NCI-H2227 (cell line): ENCODE results near the gene USP28.
"Not testable (repeated sequence)": the region's sequence is repeated elsewhere in the genome, so short reads cannot be mapped to it uniquely, and the experiment has no call there.

Source experiments
- DNase-seq: peaks from one replicate; lab custom pipeline; 2025; ENCODE audit not compliant: unreplicated experiment; lab: John Stamatoyannopoulos, UW

Gene USP28

GRCh38 chr11:113875234-113876073 lies at the start of gene USP28:
TSS of gene USP28 (minus strand) at chr11:113875572. CDS start at chr11:113875501, 71 bp downstream.
- DNase-seq = peak; percentile 96

GRCh38 chr11:113923572-113923971 lies 48.2 kb upstream of the USP28 start:
- DNase-seq = no peak

GRCh38 chr11:113911491-113911890 lies 36.1 kb upstream of the USP28 start:
- DNase-seq = not testable (repeated sequence)

- DNase-seq = no peak
Measured at GRCh38 chr11:113908098-113908497, 32.7 kb upstream of the USP28 start.

- DNase-seq = no peak
Measured at GRCh38 chr11:113907681-113908080, 32.3 kb upstream of the USP28 start.

GRCh38 chr11:113907152-113907551 lies 31.8 kb upstream of the USP28 start:
- DNase-seq = no peak

GRCh38 chr11:113906516-113906915 lies 31.1 kb upstream of the USP28 start:
- no peak for DNase-seq

GRCh38 chr11:113906038-113906437 lies 30.7 kb upstream of the USP28 start:
- DNase-seq = no peak

- no peak for DNase-seq
Measured at GRCh38 chr11:113904379-113905101, 29.2 kb upstream of the USP28 start, which contains the start of gene HTR3B. TSS of gene HTR3B (plus strand) at chr11:113904796. CDS start at chr11:113904934, 138 bp downstream.

- DNase-seq = no peak
Measured at GRCh38 chr11:113901141-113901540, 25.8 kb upstream of the USP28 start.

GRCh38 chr11:113896156-113896879 lies 20.9 kb upstream of the USP28 start:
- peak; percentile 65 for DNase-seq

GRCh38 chr11:113895367-113896155 lies 20.2 kb upstream of the USP28 start:
- no peak for DNase-seq

GRCh38 chr11:113894421-113894996 lies 19.1 kb upstream of the USP28 start:
- no peak for DNase-seq

- no peak for DNase-seq
Measured at GRCh38 chr11:113888848-113889247, 13.5 kb upstream of the USP28 start.

- no peak for DNase-seq
Measured at GRCh38 chr11:113885897-113886296, 10.5 kb upstream of the USP28 start.

GRCh38 chr11:113884361-113884836 lies 9.0 kb upstream of the USP28 start:
- DNase-seq = no peak

GRCh38 chr11:113881856-113882255 lies 6.5 kb upstream of the USP28 start:
- no peak for DNase-seq

- no peak for DNase-seq
Measured at GRCh38 chr11:113880971-113881370, 5.6 kb upstream of the USP28 start.

GRCh38 chr11:113879446-113879845 lies 4.1 kb upstream of the USP28 start:
- DNase-seq = not testable (repeated sequence)

- no peak for DNase-seq
Measured at GRCh38 chr11:113877670-113878055, 2.3 kb upstream of the USP28 start.
